ENCODE measurements around the gene KLF2.

Gene KLF2

DNA sequence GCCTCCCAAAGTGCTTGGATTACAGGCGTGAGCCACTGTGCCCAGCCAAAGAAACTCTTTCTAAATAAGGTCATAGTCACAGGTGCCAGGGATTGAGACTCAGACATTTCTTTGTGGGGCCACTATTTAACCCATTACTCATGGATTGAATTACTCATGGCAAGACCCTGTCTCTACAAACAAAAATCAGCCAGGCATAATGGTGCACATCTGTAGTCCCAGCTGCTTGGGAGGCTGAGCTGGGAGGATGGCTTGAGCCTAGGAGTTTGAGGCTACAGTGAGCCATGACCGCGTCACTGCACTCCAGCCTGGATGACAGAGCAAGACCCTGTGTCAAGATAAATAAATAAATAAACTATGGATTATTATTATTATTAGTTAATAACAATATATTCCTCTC lies 3.6 kb upstream of the KLF2 start:
- H2AFZ ChIP-seq (ENCODE audit: low read depth, low read length), result no peak overlapping the region
- no peaks in the 10 kb centered on the region for H3K36me3 ChIP-seq (ENCODE audit: insufficient read depth, low read length)
- H3K27me3 ChIP-seq (ENCODE audit: insufficient read depth, low read length), result peaks cover 5% of the 10 kb centered on the region
- peaks cover 2% of the 10 kb centered on the region for H3K9me3 ChIP-seq (ENCODE audit: low read length)
- no peaks in the 10 kb centered on the region for H3K4me1 ChIP-seq (ENCODE audit: insufficient read depth, low read length)
- no peak overlapping the region for H3K4me3 ChIP-seq (ENCODE audit: low read length)

DNA sequence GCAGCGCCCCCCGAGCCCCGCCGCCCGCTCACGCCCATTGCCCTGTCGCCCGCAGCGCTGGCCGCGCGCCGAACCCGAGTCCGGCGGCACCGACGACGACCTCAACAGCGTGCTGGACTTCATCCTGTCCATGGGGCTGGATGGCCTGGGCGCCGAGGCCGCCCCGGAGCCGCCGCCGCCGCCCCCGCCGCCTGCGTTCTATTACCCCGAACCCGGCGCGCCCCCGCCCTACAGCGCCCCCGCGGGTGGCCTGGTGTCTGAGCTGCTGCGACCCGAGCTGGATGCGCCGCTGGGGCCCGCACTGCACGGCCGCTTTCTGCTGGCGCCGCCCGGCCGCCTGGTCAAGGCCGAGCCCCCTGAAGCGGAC lies 518 bp downstream of the KLF2 start:
- H3K36me3 ChIP-seq (ENCODE audit: insufficient read depth, low read length), result no peaks in the 10 kb centered on the region
- H3K27me3 ChIP-seq (ENCODE audit: insufficient read depth, low read length), result peaks cover 5% of the 10 kb centered on the region
- H3K4me3 ChIP-seq (ENCODE audit: low read length), result peak overlapping the region; percentile 40
- no peaks in the 10 kb centered on the region for H3K4me1 ChIP-seq (ENCODE audit: insufficient read depth, low read length)
- H2AFZ ChIP-seq (ENCODE audit: low read depth, low read length), result peak overlapping the region; percentile 85
- H3K9me3 ChIP-seq (ENCODE audit: low read length), result no peaks in the 10 kb centered on the region

DNA sequence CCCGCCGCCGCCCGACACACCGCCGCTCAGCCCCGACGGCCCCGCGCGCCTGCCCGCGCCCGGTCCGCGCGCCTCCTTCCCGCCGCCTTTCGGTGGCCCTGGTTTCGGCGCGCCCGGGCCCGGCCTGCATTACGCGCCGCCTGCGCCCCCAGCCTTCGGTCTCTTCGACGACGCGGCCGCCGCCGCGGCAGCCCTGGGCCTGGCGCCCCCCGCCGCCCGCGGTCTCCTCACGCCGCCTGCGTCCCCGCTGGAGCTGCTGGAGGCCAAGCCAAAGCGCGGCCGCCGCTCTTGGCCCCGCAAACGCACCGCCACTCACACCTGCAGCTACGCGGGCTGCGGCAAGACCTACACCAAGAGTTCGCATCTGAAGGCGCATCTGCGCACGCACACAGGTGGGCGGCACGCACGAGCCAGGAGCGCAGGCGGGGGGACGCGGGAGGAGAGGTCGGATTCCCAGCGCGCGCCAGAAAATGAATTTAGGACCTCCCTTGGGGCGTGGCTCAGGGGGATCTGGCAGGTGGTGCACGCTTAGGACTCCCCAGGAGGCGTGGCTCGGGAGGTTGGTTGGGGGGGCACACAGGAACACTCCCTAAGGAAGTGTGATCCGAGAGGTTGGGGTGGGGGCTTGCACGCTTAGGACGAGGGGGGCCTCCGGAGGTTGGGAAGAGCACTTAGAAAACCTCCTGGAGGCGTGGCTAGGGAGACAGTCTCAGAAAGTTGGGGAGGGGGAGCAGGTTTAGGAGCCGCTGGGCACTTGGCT lies 1.2 kb downstream of the KLF2 start:
- Histone ChIP-seq H3K4me3 (ENCODE audit: low read length) (no peak overlapping the region), H3K4me1 (ENCODE audit: insufficient read depth, low read length) (no peaks in the 10 kb centered on the region), H3K9me3 (ENCODE audit: low read length) (no peaks in the 10 kb centered on the region), H3K27me3 (ENCODE audit: insufficient read depth, low read length) (peaks cover 5% of the 10 kb centered on the region), H3K36me3 (ENCODE audit: insufficient read depth, low read length) (no peaks in the 10 kb centered on the region), H2AFZ (ENCODE audit: low read depth, low read length) (no peak overlapping the region)

DNA sequence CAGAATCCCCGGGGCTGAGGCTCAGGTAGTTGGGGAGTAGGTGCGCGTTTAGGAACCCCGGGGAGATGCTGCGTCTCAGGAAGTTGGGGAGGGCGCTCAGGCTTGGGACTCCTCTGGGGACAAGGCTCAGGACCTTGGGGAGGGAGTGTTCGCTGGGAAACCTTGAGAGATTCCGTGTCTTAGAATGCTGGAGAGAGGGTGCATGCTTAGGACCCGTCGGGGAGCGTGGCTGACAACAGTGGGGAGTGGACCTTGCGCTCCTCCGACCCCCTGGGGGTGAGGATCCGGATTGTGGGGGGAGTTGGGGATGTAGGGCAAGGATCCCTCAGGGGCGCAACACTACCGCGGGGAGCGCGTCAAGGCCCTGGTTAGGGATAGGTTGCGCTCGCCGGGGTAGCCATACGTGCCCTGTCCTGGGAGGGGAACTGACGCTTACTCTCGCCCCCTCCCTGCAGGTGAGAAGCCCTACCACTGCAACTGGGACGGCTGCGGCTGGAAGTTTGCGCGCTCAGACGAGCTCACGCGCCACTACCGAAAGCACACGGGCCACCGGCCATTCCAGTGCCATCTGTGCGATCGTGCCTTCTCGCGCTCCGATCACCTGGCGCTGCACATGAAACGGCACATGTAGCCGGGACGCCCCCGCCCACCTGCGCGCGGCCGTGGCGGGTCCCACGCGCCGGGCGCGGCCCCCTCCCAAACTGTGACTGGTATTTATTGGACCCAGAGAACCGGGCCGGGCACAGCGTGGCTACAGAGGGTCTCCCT lies 2.0 kb downstream of the KLF2 start:
- Histone ChIP-seq H2AFZ (ENCODE audit: low read depth, low read length) (no peak overlapping the region), H3K27me3 (ENCODE audit: insufficient read depth, low read length) (peaks cover 5% of the 10 kb centered on the region), H3K36me3 (ENCODE audit: insufficient read depth, low read length) (no peaks in the 10 kb centered on the region), H3K4me3 (ENCODE audit: low read length) (no peak overlapping the region), H3K9me3 (ENCODE audit: low read length) (no peaks in the 10 kb centered on the region), H3K4me1 (ENCODE audit: insufficient read depth, low read length) (no peaks in the 10 kb centered on the region)

DNA sequence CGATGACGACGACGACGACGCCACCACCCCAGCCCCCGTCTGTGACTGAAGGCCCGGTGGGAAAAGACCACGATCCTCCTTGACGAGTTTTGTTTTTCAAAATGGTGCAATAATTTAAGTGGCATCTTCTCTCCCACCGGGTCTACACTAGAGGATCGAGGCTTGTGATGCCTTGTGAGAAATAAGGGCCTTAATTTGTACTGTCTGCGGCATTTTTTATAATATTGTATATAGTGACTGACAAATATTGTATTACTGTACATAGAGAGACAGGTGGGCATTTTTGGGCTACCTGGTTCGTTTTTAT lies 2.5 kb downstream of the KLF2 start:
- Histone ChIP-seq H3K4me3 (ENCODE audit: low read length) (no peak overlapping the region), H3K27me3 (ENCODE audit: insufficient read depth, low read length) (peaks cover 5% of the 10 kb centered on the region), H3K9me3 (ENCODE audit: low read length) (no peaks in the 10 kb centered on the region)

DNA sequence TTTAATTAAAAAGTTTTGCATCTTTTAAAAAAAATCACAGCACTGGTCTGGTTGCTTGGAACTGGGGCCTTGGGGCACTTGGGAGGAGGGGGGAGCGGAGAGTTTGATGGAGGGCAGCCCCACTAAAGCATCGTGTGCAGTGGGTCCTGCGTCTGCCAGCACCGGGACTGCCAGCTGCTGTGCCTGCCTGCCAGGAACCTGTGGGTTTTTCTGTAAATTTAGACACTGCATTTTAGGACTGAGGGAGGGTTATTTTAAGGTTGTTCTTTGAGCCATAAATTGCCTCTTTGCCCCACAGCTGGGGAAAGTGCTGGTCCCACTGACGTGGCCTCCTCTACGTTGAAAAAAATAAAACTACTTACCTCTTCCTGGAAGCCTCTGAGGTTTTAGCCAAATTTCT lies 2.9 kb downstream of the KLF2 start:
- Histone ChIP-seq H2AFZ (ENCODE audit: low read depth, low read length) (no peak overlapping the region), H3K9me3 (ENCODE audit: low read length) (no peaks in the 10 kb centered on the region), H3K4me3 (ENCODE audit: low read length) (no peak overlapping the region), H3K36me3 (ENCODE audit: insufficient read depth, low read length) (no peaks in the 10 kb centered on the region), H3K27me3 (ENCODE audit: insufficient read depth, low read length) (peaks cover 5% of the 10 kb centered on the region), H3K4me1 (ENCODE audit: insufficient read depth, low read length) (no peaks in the 10 kb centered on the region)

More for the DNA sequence above, 2.5 kb downstream of the KLF2 start:
- Histone ChIP-seq H3K36me3 (ENCODE audit: insufficient read depth, low read length) (no peaks in the 10 kb centered on the region), H2AFZ (ENCODE audit: low read depth, low read length) (no peak overlapping the region), H3K4me1 (ENCODE audit: insufficient read depth, low read length) (no peaks in the 10 kb centered on the region)

DNA sequence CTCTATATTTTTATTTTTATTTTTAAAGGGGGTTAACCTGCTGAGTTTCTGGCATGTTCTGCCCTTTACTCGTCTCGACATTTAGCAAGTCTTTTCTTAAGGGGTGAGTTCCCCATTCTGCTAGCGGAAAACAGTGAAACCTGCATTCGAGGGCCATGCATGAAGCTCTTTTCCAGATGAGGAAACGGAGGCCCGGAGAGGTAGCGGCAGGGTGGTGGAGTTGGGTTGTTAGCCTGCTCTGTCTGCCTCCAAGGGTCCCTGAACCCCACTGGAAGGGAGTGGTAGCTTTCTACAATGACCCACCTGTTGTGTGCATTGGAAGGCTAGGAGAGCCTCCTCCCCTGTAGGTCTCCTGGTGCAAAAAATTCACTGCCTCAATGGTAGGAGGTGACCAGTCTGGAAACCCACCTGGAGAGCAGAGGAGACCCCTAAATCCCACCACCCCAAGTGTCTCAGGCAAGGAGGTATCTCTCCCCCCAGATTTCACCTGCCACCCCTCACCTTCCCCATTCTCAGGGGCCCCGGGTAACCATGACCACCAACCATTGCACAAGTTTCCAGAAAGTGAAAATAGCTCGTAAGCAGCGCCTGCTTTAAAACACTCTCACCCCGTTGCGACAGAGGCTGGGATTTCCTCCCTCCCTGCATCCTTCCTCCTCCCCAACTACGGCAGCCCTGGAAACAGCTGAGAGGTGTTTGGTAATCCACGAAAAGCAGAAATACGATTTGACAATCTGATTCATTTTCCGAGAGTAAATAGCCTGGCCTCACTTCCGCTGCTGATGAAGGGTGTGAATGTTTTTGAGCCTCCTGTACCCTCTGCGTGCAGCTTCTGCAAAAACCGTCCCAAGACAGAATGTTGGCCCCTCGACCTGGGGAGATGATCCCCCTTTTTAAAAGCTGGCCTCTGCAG lies 3.5 kb downstream of the KLF2 start:
- no peaks in the 10 kb centered on the region for H3K4me1 ChIP-seq (ENCODE audit: insufficient read depth, low read length)
- no peaks in the 10 kb centered on the region for H3K36me3 ChIP-seq (ENCODE audit: insufficient read depth, low read length)
- no peaks in the 10 kb centered on the region for H3K9me3 ChIP-seq (ENCODE audit: low read length)
- no peak overlapping the region for H3K4me3 ChIP-seq (ENCODE audit: low read length)
- H3K27me3 ChIP-seq (ENCODE audit: insufficient read depth, low read length), result no peaks in the 10 kb centered on the region
- H2AFZ ChIP-seq (ENCODE audit: low read depth, low read length), result no peak overlapping the region

DNA sequence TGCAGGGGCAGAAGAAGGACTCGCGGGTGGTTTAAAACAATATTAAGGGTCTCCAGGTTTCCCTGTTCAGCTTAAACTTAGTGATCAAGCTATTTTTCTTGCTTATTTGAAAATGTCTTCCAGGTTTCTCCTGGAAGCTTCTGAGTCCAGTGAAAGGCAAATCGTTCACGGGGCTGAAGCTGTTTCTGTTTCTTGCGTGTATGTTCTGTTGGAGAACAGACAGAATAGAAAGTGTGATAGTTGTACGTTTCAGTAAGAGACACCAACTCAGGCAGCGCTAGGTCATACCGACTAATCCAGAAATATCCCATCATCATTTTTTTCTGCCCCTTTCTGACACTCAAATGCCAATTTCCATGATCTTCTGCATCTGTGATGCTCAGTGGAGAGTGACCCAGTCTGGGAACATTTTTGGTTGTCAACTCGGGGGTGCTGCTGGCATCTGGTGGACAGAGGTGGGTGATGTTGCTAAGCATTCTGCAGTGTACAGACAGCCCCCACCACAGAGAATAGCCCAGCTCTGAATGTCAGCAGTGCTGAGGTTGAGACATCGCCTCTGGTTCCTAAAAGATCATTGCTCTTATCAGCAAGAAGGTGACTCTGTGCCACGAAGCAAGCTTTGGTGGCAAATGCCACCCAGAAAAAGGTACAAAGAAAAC lies 4.3 kb downstream of the KLF2 start:
- Histone ChIP-seq H3K4me1 (ENCODE audit: insufficient read depth, low read length) (no peaks in the 10 kb centered on the region), H3K9me3 (ENCODE audit: low read length) (no peaks in the 10 kb centered on the region), H3K27me3 (ENCODE audit: insufficient read depth, low read length) (no peaks in the 10 kb centered on the region), H3K4me3 (ENCODE audit: low read length) (no peak overlapping the region), H2AFZ (ENCODE audit: low read depth, low read length) (no peak overlapping the region), H3K36me3 (ENCODE audit: insufficient read depth, low read length) (no peaks in the 10 kb centered on the region)

DNA sequence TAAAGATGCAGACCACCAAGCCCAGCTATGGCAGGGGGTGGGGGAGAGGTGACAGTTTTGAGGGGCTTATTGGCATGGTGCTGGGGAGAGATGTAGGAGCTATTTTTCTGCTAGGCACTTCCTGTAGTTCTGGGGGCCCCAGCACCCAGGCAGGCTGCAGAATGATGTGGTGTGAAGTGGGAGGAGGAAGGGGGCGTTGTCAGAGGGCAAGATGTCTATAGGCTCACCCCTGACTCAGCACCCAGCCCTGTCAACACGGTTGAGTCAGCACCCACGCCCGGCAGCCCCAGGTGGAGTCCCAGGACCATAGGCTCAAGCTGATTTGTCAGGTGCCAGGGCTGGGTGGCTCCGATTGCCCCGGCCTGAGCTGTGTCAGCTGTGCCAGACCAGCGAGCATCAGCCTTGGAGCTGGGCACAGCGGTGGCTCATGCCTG lies 5.8 kb downstream of the KLF2 start:
- no peaks in the 10 kb centered on the region for H3K36me3 ChIP-seq (ENCODE audit: insufficient read depth, low read length)
- H3K4me3 ChIP-seq (ENCODE audit: low read length), result no peak overlapping the region
- no peak overlapping the region for H2AFZ ChIP-seq (ENCODE audit: low read depth, low read length)
- H3K4me1 ChIP-seq (ENCODE audit: insufficient read depth, low read length), result no peaks in the 10 kb centered on the region
- H3K27me3 ChIP-seq (ENCODE audit: insufficient read depth, low read length), result no peaks in the 10 kb centered on the region
- H3K9me3 ChIP-seq (ENCODE audit: low read length), result no peaks in the 10 kb centered on the region

DNA sequence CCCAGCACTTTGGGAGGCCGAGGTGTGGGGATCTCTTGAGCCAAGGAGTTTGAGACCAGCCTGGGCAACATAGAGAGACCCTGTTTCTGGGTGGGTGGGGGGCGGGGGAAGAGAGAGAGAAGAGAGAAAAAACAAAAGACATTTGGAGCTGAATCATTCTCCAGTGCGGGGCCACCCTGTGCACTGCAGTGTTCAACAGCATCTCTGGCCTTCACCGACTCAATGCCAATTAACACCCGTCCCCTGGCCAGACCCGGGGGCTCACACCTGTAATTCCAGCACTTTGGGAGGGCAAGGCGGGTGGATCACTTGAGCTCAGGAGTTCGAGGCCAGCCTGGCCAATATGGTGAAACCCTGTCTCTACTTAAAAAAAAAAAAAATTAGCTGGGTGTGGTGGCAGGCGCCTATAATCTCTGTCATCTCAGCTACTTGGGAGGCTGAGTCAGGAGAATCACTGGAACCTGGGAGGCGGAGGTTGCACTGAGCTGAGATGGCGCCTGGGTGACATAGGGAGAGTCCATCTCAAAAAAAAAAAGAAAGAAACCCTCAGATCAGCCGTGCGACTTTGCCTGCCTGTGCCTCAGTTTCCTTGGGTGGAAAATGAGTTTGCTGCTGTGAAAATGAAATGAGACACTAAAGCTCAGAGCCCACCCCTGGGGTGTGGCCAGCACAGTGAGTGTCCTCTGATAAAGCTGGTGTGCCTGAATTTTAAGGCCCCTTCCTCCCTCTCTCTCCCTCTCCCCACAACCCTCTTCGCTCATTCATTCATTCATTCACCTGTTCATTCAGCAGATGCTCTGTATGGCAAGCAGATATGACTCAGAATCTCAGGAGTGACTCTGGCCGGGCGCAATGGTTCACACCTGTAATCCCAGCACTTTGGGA lies 6.4 kb downstream of the KLF2 start:
- H2AFZ ChIP-seq (ENCODE audit: low read depth, low read length), result no peak overlapping the region
- H3K36me3 ChIP-seq (ENCODE audit: insufficient read depth, low read length), result no peaks in the 10 kb centered on the region
- H3K4me3 ChIP-seq (ENCODE audit: low read length), result no peak overlapping the region
- H3K9me3 ChIP-seq (ENCODE audit: low read length), result no peaks in the 10 kb centered on the region
- H3K4me1 ChIP-seq (ENCODE audit: insufficient read depth, low read length), result no peaks in the 10 kb centered on the region
- H3K27me3 ChIP-seq (ENCODE audit: insufficient read depth, low read length), result no peaks in the 10 kb centered on the region

DNA sequence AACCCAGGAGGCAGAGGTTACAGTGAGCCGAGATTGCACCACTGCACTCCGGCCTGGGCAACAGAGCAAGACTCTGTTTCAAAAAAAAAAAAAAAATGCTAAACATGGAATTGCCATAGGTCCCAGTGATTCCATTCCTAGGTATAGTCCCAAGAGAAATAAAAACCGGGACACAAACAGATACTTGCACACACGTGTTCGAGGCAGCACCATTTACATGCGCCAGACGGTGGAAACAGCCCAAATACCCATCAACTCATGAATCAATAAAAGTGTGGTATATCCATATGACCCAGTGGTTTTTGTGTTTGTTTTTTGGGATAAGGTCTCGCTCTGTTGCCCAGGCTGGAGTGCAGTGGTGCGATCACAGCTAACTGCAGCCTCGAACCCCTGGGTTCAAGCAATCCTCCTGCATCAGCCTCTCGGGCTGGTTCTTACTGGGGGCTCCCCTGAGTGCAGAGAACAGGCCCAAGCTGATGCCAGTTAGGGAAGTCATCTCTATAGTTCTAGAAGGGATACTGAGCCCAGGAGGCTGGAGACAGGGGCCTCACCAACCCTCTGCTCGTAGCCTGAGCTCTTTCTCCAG lies 8.5 kb downstream of the KLF2 start:
- no peaks in the 10 kb centered on the region for H3K9me3 ChIP-seq (ENCODE audit: low read length)
- no peak overlapping the region for H2AFZ ChIP-seq (ENCODE audit: low read depth, low read length)
- no peaks in the 10 kb centered on the region for H3K4me1 ChIP-seq (ENCODE audit: insufficient read depth, low read length)
- H3K27me3 ChIP-seq (ENCODE audit: insufficient read depth, low read length), result no peaks in the 10 kb centered on the region
- no peaks in the 10 kb centered on the region for H3K36me3 ChIP-seq (ENCODE audit: insufficient read depth, low read length)
- H3K4me3 ChIP-seq (ENCODE audit: low read length), result no peak overlapping the region

DNA sequence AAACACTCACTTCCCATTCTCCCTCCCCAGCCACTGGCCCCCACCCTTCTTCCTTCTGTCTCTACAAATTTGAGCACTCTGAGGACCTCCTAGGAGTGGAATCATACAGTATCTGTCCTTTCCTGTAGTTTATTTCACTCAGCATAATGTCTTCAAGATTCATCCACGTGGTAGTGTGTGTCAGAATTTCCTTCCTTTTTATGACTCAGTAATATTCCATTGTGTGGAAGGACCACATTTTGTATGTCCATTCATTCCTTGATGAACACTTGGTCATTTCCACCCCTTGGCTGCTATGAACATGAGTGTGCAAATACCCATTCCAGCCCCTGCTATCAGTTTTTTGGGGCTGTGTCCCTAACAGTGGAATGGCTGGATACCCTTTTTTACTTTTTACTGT lies 9.8 kb downstream of the KLF2 start:
- Histone ChIP-seq H2AFZ (ENCODE audit: low read depth, low read length) (no peak overlapping the region), H3K4me1 (ENCODE audit: insufficient read depth, low read length) (no peaks in the 10 kb centered on the region), H3K9me3 (ENCODE audit: low read length) (no peaks in the 10 kb centered on the region), H3K36me3 (ENCODE audit: insufficient read depth, low read length) (no peaks in the 10 kb centered on the region), H3K4me3 (ENCODE audit: low read length) (no peak overlapping the region), H3K27me3 (ENCODE audit: insufficient read depth, low read length) (no peaks in the 10 kb centered on the region)
